GM10266 (cell line): ENCODE measurements around the gene CETP.

ENCODE experiments used
- DNase-seq: peaks from one replicate; pipeline ENCODE4 v3.0.0; 2012; ENCODE audit errors: extremely low spot score
- TF ChIP-seq, protein P1 (sequence below): IDR thresholded peaks from 2 replicates; pipeline ENCODE4 v1.5.1; 2012; ENCODE audit warnings: mild to moderate bottlenecking, low read depth; ENCODE audit not compliant: control insufficient read depth, insufficient read depth; ENCODE audit errors: missing control alignments

CETP gene

DNA sequence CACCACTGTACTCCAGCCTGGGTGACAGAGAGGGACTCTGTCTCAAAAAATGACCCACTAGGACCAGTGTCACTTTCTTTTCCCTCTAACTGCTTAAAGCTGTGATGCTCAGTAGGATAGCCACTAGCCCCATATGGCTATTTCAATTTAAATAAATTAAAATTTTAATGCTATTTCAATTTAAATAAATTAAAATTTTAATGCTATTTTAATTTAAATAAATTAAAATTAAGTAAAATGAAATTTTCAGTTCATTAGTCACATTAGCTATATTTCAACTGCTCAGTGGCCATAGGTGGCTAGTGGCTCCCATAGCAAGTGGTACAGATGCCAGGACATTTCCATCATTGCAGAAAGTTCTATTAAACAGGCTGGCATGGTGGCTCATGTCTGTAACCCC lies 70.6 kb downstream of the CETP start:
- TF ChIP-seq, protein P1, sequence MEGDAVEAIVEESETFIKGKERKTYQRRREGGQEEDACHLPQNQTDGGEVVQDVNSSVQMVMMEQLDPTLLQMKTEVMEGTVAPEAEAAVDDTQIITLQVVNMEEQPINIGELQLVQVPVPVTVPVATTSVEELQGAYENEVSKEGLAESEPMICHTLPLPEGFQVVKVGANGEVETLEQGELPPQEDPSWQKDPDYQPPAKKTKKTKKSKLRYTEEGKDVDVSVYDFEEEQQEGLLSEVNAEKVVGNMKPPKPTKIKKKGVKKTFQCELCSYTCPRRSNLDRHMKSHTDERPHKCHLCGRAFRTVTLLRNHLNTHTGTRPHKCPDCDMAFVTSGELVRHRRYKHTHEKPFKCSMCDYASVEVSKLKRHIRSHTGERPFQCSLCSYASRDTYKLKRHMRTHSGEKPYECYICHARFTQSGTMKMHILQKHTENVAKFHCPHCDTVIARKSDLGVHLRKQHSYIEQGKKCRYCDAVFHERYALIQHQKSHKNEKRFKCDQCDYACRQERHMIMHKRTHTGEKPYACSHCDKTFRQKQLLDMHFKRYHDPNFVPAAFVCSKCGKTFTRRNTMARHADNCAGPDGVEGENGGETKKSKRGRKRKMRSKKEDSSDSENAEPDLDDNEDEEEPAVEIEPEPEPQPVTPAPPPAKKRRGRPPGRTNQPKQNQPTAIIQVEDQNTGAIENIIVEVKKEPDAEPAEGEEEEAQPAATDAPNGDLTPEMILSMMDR = no peak
- DNase-seq = no peak

DNA sequence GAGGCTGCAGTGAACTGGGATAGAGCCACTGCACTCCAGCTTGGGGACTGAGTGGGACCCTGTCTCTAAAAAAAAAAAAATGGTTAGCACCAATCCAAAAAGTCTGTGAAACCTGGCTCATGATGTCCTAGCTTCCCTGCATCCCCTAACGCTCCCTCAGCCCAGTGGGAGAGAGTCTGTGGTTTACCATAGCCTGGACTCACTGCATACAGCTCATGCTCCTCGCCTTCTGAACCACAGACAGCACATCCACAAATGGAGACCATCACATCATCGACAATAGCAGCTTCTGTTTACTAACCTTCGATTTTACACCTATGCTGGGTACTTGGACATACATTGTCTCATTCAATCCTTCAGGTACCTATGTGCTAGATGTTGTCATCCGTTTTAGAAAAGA lies 71.2 kb downstream of the CETP start:
- no peak for DNase-seq
- TF ChIP-seq, protein P1 = no peak
